ENCODE measurements around the gene ATG101.

Gene ATG101

DNA sequence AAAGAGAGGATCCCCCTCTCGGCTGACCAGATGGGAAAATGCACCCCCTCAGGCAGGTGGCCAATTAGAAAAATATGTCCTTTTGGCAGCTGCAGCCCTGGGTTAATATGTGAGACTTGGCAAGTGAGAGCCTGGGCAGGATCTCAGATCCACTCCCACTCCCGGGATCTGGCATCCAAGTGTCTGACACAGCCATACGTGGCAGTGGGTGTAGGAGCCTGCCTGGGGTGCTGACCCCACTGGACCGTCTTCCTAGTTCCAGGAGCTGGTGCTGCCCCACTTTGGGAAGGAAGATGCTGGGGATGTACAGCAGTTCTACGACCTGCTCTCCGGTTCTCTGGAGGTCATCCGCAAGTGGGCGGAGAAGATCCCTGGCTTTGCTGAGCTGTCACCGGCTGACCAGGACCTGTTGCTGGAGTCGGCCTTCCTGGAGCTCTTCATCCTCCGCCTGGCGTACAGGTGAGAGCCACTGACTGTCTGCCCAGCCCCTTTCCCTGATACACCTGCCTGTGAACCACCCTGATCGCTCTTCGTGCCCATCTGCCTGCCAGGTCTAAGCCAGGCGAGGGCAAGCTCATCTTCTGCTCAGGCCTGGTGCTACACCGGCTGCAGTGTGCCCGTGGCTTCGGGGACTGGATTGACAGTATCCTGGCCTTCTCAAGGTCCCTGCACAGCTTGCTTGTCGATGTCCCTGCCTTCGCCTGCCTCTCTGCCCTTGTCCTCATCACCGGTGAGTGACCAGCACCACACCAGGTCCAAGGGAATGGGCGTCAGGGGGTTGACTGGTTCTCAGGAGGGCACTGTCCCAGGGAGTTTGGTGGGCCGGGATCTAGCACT is 12.8 kb upstream of the ATG101 start:
- in situ Hi-C loops (cut with HindIII; ENCODE audit: low sequenced_read_pairs) = no loop called here

DNA sequence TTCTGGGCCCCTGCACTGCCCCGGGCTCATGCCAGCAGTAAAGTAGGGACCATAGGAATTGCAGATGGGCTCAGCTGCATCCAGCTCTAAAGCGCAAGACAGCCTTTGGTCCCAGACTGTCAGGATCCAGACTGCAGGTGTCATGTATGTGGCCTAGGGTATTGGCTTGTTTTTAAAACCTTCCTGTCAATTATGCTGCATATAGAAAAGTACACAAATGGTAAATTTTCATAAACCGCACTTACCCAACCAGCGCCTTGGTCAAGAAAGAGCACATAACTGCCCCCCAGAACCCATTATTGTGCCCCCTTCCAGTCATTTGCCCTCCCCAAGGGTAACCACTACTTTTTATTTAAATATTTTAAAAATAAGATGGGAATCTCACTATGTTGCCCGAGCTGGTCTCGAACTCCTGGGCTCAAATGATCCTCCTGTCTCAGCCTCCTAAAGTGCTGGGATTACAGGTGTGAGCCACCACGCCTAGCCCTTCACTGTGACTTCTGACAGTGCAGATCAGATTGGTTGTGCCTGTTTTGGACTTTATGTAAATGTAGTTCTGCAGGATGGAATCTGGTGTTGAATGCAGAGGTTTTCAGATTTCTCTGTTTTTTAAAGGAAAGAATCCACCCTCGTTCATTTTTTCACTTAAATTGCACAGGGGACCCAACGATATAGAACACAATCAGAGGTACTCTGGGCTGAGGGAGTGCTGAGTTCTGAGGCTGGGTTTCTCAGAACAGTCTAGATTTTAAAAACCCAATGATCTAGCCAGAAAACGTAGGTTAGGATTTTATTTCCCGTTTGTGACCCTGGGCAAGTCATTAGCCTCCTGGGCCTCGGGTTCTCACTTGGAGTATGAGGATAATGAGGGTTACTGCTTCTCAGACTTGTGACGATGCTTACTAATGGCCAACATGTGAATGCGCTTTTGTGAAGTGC is 11.9 kb upstream of the ATG101 start:
- in situ Hi-C loops (cut with HindIII; ENCODE audit: low sequenced_read_pairs) = no loop called here

DNA sequence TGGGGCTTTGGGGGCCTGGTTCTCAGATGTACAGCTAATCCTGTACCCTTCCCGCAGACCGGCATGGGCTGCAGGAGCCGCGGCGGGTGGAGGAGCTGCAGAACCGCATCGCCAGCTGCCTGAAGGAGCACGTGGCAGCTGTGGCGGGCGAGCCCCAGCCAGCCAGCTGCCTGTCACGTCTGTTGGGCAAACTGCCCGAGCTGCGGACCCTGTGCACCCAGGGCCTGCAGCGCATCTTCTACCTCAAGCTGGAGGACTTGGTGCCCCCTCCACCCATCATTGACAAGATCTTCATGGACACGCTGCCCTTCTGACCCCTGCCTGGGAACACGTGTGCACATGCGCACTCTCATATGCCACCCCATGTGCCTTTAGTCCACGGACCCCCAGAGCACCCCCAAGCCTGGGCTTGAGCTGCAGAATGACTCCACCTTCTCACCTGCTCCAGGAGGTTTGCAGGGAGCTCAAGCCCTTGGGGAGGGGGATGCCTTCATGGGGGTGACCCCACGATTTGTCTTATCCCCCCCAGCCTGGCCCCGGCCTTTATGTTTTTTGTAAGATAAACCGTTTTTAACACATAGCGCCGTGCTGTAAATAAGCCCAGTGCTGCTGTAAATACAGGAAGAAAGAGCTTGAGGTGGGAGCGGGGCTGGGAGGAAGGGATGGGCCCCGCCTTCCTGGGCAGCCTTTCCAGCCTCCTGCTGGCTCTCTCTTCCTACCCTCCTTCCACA is 11.0 kb upstream of the ATG101 start:
- in situ Hi-C loops (cut with HindIII; ENCODE audit: low sequenced_read_pairs) = no loop called here

DNA sequence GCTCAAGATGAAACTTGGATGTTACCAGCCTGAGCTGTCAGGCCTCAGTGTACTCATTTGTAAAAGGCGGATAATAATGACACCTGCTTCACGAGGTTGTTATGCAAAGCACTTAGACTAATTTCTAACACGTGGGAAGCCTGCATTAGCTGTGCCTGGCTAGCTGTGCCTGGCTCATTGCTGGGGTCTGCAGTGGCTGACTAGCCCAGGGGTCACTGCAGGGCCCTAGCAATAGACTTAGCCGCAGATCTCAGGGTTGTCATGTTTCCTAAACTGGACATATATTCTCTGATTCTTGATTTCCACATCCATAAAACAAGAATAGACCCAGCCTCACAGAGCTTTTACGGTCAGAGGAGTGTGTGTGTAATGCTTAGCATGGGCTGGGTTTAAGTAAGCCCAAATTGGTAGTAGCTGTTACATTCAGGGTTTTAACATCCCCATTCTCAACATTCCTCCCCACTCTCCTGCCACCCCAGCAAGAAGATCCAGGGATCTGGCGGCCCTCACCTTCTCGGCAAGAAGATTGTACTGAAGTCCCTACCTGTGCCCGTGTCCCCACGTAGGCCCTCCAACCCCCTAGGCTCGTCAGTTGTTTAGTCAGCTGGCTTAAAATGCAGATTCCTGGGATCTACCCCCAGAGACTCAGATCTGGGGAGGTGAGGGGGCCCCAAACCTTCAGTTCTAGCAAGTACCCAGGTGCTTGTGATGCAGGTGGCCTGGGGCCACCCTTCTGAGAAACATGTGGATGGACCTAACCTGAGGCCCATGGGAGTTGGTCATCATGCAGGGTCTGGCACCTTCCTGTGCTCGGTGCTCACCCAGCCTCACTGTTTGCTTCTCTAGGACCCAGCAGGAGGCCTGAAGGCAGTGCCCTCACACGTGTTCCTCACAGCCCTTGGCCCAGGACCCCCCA is 9.9 kb upstream of the ATG101 start:
- in situ Hi-C loops (cut with HindIII; ENCODE audit: low sequenced_read_pairs) = no loop called here

DNA sequence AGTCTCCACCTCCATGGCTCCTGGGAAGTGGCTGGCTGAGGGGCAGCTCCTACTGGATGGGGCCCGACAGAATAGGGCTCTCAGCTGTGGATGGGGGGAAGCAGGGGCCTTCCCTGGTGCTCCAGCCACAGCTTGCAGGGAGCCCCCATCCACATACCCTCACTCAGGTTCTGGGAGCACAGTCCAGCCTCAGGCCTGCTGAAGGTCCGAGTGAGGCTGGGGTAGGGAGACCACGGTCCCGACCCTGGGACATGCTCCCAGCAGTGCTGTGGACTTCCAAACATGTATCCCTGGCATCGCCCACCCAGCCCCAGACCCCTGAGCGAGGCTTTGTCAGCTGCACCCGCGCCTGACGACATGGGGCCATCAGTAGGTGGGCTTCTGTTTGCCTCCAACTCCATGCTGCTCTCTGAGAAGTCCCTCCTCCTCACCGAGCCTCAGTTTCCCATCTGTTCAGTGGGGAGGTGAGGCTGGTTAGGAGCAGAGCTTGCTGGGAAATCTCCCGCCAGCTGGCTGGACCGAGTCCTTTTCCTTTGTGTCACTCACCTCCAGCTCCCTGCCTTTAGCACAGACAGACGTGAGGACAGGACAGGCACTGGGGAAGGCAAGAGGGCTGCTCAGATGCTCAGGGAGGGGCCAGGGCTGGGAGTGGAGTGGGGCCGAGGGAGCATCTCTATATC is 9.1 kb upstream of the ATG101 start:
- in situ Hi-C loops (cut with HindIII; ENCODE audit: low sequenced_read_pairs) = no loop called here

DNA sequence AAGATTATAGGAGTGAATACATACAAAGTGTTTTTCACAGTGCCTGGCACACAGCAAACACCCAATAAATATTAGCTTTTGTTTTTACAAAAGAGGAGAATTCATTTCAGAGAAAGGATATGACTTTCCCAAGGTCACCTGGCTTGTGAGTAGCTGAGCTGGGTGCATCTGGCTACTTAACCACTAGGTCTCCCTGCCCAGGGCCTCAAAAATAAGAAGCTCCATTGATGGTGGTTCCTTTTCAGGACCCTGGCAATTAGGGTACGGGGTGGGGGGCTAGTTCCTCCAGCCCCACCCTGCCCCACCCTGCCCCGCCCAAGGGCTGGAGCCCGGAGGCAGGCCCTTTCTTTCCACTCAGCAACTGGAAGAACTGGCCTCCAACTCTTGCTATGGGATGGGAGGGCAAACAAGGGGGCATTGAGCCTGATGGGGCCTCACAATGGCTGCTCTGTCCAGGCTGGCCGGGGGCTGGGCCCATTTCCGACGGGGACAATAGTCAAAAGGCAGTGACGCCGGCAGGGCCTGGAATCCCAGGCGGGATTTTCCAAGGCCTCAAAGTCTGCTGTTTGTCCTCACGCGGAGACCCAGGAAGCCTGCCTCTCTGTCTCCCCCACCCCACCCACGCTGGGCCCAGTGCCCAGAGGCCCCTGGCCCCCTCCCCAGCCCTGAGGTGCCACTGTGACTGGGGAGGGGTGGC is 8.2 kb upstream of the ATG101 start:
- in situ Hi-C loops (cut with HindIII; ENCODE audit: low sequenced_read_pairs) = no loop called here

DNA sequence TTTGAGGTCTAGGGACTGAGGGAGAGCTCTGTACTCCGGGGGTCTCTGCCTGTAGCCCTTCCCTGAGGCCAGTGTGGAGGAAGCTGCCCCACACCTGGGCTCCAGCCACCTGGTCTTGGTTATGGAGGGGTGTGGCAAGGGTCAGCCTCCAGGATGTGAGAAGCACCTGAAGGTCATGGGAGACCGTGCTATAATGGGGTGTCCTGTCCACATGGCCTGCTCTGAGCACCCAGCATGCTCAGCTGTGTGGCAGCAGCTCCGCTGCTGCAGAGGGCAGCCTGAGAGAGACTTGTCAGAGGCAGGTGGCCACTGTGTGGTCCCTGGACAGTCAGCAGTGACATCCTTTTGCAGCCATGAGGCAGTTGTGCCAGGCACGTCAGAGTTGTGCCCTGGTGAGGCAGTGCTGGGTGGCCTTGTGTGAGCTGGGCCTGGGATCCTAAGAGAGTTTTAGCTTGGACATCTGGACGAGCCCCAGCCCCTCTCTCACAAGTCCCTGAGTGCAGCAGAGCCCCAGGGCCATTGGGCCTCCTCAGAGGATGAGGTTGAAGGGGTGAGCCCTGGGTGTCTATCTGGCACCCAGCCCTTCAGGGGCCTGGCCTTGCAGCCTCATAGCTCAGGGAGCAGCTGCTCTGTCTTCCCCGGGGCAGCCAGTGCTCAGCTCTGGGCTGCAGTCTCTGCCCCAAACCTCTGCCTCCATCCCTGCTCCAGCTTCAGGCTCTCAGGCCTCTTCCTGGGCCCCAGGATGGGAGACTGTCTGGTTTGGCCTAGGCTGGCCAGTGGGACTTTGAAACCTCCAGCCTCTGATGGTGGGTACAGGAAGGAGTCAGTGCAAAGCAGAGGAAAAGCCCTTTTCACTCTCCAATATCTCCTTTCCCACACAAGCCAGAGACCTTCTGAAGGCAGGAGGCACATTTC is 7.4 kb upstream of the ATG101 start:
- in situ Hi-C loops (cut with HindIII; ENCODE audit: low sequenced_read_pairs) = no loop called here

DNA sequence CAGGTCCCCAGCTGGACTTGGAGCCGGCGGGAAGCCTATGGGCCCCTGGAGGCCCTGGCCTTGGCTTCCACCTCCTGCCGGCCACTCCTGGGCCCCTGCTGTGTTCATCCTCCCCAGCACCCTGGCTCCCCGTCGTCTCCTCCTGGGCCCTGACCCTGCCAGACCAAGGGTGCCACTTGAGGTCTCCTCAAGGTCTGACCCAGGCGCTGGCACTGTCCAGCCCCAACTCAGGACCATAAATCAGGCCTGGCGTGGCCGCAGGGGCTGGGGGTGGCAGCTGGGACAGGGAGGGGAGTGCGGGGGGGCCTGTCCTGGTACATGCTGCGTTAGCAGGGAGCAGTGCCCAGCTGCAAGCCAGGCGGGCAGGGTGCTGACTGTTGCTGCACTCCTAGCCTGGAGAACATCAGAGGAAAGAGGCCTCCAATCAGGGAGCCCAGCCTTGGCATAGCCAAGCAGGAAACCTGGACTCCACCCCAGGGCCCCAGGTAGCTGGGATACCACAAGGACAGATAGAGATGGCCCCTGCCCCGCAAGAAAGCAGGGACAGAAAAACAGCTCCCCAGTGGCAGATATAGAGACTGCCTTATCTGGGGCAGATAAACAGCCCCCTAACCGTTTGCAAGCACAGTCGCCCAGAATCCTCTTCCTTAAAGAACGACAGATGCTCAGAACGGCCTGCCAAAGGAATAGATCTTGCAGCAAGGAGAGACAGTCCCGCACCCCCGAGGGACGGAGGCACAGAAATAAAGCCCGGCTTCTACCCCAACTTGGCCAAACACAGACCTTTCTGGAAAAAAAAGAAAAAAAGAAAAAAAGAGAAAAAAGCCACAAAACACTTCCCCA is 6.5 kb upstream of the ATG101 start:
- in situ Hi-C loops (cut with HindIII; ENCODE audit: low sequenced_read_pairs) = no loop called here

DNA sequence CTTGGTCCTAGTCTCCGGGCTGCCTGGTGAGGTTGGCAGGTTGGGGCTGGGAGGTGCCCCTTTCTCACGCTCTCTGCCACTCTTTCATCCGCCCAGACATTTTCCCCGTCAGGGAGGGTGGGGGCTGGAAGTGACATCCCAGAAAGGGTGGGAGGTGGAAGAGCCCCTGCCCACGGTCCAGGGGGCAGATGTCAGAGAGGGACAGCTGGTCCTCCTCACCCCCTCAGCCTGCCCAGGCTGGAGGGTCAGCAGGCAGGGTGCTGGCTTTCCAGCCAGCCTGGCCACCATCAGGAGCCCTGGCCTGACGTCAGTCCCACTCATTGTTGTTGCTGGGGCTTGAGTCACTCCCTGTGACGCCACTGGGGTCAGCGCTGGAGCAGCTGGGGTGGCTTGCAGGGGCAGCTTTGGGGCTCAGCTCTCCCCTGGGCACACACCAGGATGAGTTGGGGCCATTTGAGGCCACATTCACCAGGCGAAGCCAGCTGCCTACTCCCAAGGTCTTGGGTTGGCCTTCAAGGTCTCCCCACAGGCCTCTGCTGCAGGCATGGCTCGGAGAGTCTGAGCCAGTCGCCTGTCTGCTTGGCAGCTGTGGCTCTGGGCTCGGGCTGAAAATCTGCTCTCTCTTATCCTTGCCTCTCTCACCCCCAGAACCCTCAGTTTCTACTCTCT is 5.7 kb upstream of the ATG101 start:
- in situ Hi-C loops (cut with HindIII; ENCODE audit: low sequenced_read_pairs) = no loop called here

DNA sequence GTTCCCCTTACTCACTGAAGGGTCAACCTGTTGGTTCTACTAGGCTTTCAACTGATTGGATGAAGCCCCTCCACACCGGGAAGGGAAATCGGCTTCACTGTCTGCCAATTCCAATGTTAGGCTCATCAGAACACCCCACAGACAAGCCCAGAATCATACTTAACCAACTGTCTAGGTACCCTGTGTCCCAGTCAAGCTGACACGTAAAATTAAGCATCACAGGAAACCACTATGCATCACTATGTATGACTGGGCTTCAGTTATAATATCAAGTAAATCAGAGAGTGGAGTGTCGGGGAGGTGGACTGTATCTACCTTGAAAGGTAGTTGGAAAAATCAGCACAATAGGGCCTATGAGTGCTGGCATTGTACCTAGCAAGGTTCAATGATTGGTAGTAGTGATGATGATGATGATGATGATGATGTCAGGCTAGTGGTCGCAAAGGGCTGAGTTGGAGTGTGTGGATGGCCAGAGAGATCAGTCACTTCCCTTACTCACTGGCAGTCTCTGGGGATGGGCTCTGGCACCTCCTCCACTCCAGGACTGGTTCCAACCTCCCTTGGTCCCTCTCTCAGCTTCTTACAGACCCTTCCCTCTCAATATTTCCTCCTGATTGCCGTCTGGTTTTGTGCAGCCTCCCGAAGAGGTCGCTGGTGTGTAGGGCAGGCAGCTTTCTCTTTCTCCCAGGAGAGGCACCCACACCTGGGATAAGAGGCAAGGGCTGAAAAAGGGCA is 3.3 kb upstream of the ATG101 start:
- in situ Hi-C loops (cut with HindIII; ENCODE audit: low sequenced_read_pairs) = no loop called here

DNA sequence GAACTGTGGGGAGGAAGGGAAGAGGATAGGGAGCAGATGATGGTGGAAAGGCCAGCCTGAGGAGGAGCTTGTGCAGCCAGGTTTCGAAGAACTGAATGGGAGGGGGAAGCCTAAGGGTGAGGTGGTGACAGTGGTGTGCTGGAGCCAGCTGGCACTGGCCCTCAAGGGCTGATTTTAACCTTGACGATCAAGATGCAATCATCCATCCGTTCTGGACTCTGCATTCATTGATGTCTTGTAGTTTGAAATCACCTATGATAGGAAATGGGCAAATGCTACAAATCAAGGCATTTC is 2.8 kb upstream of the ATG101 start:
- in situ Hi-C loops (cut with HindIII; ENCODE audit: low sequenced_read_pairs) = no loop called here

DNA sequence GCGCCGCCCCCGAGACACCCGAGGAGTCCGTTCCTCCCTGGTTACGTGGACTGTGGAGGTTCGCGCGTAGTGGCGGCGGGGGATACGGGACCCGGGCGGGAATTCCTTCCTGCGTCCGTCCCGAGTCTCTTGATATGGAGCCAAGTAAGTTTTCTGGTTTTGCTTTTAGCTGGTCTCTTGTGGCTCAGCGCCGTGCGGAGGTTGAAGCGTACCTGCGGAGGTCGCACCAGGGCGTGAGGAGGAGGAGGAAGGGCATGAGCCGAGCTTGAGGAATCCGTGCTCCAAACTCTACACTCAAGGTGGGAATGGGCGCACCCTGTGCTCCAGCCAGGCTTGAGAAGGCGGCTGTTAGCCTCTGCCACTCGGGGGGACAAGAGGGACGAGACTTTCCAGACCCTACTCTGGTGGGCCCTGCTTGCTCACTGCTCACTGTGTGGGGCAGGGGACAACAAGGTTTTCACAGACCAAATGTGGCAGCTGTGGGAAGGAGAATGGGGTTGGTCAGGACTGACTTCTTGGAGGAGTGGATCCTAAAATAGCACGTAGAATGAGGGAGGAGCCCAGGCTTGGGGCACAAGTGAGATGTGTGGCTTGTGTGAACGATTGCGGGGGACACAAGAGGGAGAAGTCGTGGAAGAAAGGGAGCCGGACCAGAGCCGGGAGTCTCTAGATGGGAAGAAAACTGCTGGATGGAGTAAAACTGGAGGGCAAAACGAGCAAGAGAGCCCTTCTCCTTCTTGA is 577 bp downstream of the ATG101 start:
- in situ Hi-C loops (cut with HindIII; ENCODE audit: low sequenced_read_pairs) = no loop called here

DNA sequence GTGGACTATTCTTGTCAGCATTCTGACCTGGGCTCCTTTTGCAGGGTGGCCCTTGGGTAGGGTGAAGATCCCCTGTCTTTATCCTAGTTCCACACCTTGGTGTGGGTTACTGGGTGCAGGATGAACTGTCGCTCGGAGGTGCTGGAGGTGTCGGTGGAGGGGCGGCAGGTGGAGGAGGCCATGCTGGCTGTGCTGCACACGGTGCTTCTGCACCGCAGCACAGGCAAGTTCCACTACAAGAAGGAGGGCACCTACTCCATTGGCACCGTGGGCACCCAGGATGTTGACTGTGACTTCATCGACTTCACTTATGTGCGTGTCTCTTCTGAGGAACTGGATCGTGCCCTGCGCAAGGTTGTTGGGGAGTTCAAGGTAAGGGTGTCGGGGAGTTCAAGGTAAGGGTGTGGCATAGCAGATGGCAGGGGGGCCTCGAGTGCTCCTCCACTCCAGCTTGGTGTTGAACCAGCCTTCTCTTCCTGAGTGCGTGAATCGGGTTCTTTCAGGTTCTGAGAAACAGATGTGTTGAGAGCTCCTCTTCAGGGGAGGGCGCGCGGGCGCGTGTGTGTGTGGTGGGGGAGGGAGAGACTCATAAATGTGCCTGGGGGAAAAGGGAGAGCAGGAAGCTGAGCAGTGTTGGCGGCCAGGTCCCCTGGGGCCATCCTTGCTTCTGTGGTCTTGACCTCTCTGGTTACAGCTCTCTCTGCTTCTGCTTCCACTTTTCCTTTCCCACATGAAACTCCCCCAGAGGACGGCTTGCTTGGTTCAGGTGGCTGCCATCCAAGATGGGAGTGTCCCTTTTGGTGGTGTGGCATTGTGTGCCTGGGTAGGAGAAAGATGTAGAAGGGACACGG is 4.0 kb downstream of the ATG101 start:
- in situ Hi-C loops (cut with HindIII; ENCODE audit: low sequenced_read_pairs) = no loop called here

DNA sequence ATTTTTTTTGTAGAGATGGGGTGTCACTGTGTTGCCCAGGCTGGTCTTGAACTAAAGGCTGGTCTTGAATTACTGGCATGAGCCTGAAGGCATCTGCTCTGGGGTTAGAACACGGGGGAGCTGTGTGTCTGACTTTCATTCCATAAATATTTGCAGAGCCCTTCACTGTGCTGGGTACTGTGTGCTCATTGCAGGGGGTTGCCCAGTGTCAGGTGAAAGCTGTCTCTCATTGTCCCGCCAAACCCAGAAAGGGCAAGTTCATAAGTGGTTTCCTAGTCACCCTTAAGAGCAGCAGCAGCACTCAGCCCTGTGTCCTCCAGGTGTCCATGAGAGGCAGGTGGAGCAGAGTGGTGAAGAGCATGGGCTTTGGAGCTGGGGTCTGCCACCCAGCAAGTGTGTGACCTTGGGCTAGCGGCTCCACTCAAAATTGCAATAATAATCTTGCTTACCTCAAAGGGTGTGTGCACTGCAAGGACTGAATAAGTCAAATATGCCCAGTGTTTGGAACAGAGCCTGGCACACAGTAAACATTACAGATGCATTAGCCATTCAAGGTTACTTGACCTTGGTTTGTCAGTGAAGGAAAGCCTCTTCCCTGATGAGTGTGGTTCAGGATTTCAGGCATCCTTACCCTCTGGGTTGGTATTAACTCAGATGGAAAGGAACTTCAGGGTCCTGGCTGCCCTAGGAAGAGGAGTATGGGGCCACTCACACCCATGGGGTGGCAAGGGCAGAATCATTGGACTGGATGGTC is 5.4 kb downstream of the ATG101 start:
- in situ Hi-C loops (cut with HindIII; ENCODE audit: low sequenced_read_pairs) = no loop called here

Data from DLD1 (cell line).